HEK293 (cell line): ENCODE results near the gene NOL9.

Experiments used
- BCL11A ChIP-seq: fragments of 450-650 bp; formaldehyde crosslinking; IDR thresholded peaks from 2 replicates; pipeline ENCODE4 v1.5.1; 2016; ENCODE audit warnings: low read depth, missing biosample characterization, missing genetic modification characterization
- FEZF1 ChIP-seq: fragments of 450-650 bp; formaldehyde crosslinking; IDR thresholded peaks from 2 replicates; pipeline ENCODE4 v1.5.1; 2016; ENCODE audit warnings: missing biosample characterization, missing genetic modification characterization
- KLF8 ChIP-seq: fragments of 450-650 bp; formaldehyde crosslinking; IDR thresholded peaks from 2 replicates; pipeline ENCODE4 v1.5.1; 2016; ENCODE audit warnings: missing biosample characterization, missing genetic modification characterization
- PRDM1 ChIP-seq: fragments of 450-650 bp; formaldehyde crosslinking; IDR thresholded peaks from 2 replicates; pipeline ENCODE4; 2016; ENCODE audit warnings: missing biosample characterization, missing genetic modification characterization
- WT1 ChIP-seq: fragments of 450-650 bp; formaldehyde crosslinking; IDR thresholded peaks from 2 replicates; pipeline ENCODE4 v1.5.1; 2016; ENCODE audit warnings: missing biosample characterization, missing genetic modification characterization
- ZBTB7A ChIP-seq: fragments of 450-650 bp; formaldehyde crosslinking; IDR thresholded peaks from 2 replicates; pipeline ENCODE4 v1.5.1; 2016; ENCODE audit warnings: low read depth, missing biosample characterization, missing genetic modification characterization
- ZNF112 ChIP-seq: fragments of 450-650 bp; formaldehyde crosslinking; IDR thresholded peaks from 2 replicates; pipeline ENCODE4 v1.5.0; 2017; ENCODE audit warnings: missing biosample characterization, missing genetic modification characterization
- ZNF132 ChIP-seq: fragments of 450-650 bp; formaldehyde crosslinking; IDR thresholded peaks from 2 replicates; pipeline ENCODE4 v1.5.1; 2017; ENCODE audit warnings: missing biosample characterization, missing genetic modification characterization, borderline replicate concordance
- ZNF274 ChIP-seq, 2 experiments: fragments of 200-500 bp in 1 of 2; fragments of 450-650 bp in 1 of 2; sonication (Bioruptor generic) in 1 of 2; formaldehyde crosslinking in 1 of 2; IDR thresholded peaks; 2 replicates each; pipeline versions ENCODE4 v1.5.1 to v1.6.1; 2014 to 2016; ENCODE audit warnings: borderline replicate concordance in 1 of 2, inconsistent platforms in 1 of 2, low read length in 1 of 2, missing biosample characterization in 1 of 2, missing genetic modification characterization in 1 of 2
- ZNF311 ChIP-seq: fragments of 450-650 bp; formaldehyde crosslinking; IDR thresholded peaks from 2 replicates; pipeline ENCODE4 v1.5.1; 2017; ENCODE audit warnings: missing biosample characterization, missing genetic modification characterization, borderline replicate concordance
- ZNF335 ChIP-seq: fragments of 450-650 bp; formaldehyde crosslinking; conservative IDR thresholded peaks from 2 replicates; pipeline ENCODE4 v1.5.1; 2016; ENCODE audit warnings: missing biosample characterization, missing genetic modification characterization
- ZNF350 ChIP-seq: fragments of 450-650 bp; formaldehyde crosslinking; IDR thresholded peaks from 2 replicates; pipeline ENCODE4 v1.5.0; 2017; ENCODE audit warnings: missing biosample characterization, mild to moderate bottlenecking, missing genetic modification characterization
- ZNF404 ChIP-seq: fragments of 450-650 bp; formaldehyde crosslinking; IDR thresholded peaks from 2 replicates; pipeline ENCODE4 v1.5.1; 2017; ENCODE audit warnings: missing biosample characterization, missing genetic modification characterization
- ZNF416 ChIP-seq: fragments of 450-650 bp; formaldehyde crosslinking; IDR thresholded peaks from 2 replicates; pipeline ENCODE4 v1.5.1; 2016; ENCODE audit warnings: missing biosample characterization, missing genetic modification characterization
- ZNF473 ChIP-seq: fragments of 450-650 bp; formaldehyde crosslinking; IDR thresholded peaks from 2 replicates; pipeline ENCODE4 v1.5.1; 2017; ENCODE audit warnings: missing biosample characterization, missing genetic modification characterization
- ZNF501 ChIP-seq: fragments of 450-650 bp; formaldehyde crosslinking; IDR thresholded peaks from 2 replicates; pipeline ENCODE4 v1.5.1; 2016; ENCODE audit warnings: missing biosample characterization, missing genetic modification characterization
- ZNF521 ChIP-seq: fragments of 450-650 bp; formaldehyde crosslinking; IDR thresholded peaks from 2 replicates; pipeline ENCODE4 v1.5.1; 2017; ENCODE audit warnings: missing biosample characterization, mild to moderate bottlenecking, missing genetic modification characterization
- ZNF530 ChIP-seq: fragments of 450-650 bp; formaldehyde crosslinking; IDR thresholded peaks from 2 replicates; pipeline ENCODE4 v1.5.1; 2016; ENCODE audit warnings: low read depth, missing biosample characterization, missing genetic modification characterization
- ZNF596 ChIP-seq: fragments of 450-650 bp; IDR thresholded peaks from 2 replicates; pipeline ENCODE4 v1.5.0; 2018; ENCODE audit warnings: missing biosample characterization, mild to moderate bottlenecking, missing genetic modification characterization, moderate library complexity
- ZNF624 ChIP-seq: fragments of 450-650 bp; formaldehyde crosslinking; IDR thresholded peaks from 2 replicates; pipeline ENCODE4 v1.5.1; 2017; ENCODE audit warnings: missing biosample characterization, missing genetic modification characterization
- ZNF629 ChIP-seq: fragments of 450-650 bp; formaldehyde crosslinking; IDR thresholded peaks from 2 replicates; pipeline ENCODE4 v1.5.1; 2017; ENCODE audit warnings: missing biosample characterization, missing genetic modification characterization
- ZNF701 ChIP-seq: fragments of 450-650 bp; formaldehyde crosslinking; IDR thresholded peaks from 2 replicates; pipeline ENCODE4 v1.5.1; 2016; ENCODE audit warnings: missing biosample characterization, missing genetic modification characterization
- ZNF707 ChIP-seq: fragments of 450-650 bp; formaldehyde crosslinking; IDR thresholded peaks from 2 replicates; pipeline ENCODE4 v1.5.1; 2016; ENCODE audit warnings: missing biosample characterization, missing genetic modification characterization
- ZNF785 ChIP-seq: fragments of 450-650 bp; formaldehyde crosslinking; IDR thresholded peaks from 2 replicates; pipeline ENCODE4 v1.5.1; 2016; ENCODE audit warnings: missing biosample characterization, missing genetic modification characterization
- ZSCAN16 ChIP-seq: fragments of 450-650 bp; formaldehyde crosslinking; IDR thresholded peaks from 2 replicates; pipeline ENCODE4 v1.5.1; 2016; ENCODE audit warnings: missing biosample characterization, missing genetic modification characterization
- ZSCAN30 ChIP-seq: fragments of 450-650 bp; IDR thresholded peaks from 2 replicates; pipeline ENCODE4 v1.5.1; 2018; ENCODE audit warnings: missing biosample characterization, mild to moderate bottlenecking, missing genetic modification characterization, moderate library complexity
- ZXDB ChIP-seq: fragments of 450-650 bp; formaldehyde crosslinking; IDR thresholded peaks from 2 replicates; pipeline ENCODE4 v1.5.1; 2016; ENCODE audit warnings: missing biosample characterization, missing genetic modification characterization
- TF ChIP-seq, protein P1 (sequence below): fragments of 450-650 bp; formaldehyde crosslinking; IDR thresholded peaks from 2 replicates; pipeline ENCODE4; 2016; ENCODE audit warnings: missing biosample characterization, missing genetic modification characterization
- TF ChIP-seq, protein P2 (sequence below): fragments of 450-650 bp; formaldehyde crosslinking; conservative IDR thresholded peaks from 2 replicates; pipeline ENCODE4 v1.5.1; 2016; ENCODE audit warnings: low read depth, missing biosample characterization, missing genetic modification characterization
- TF ChIP-seq, protein P3 (sequence below): fragments of 450-650 bp; formaldehyde crosslinking; optimal IDR thresholded peaks from 2 replicates; pipeline ENCODE3; 2016; ENCODE audit warnings: missing biosample characterization, mild to moderate bottlenecking, missing genetic modification characterization
- TF ChIP-seq, protein P4 (sequence below): fragments of 450-650 bp; formaldehyde crosslinking; IDR thresholded peaks from 2 replicates; pipeline ENCODE4 v1.5.1; 2017; ENCODE audit warnings: missing biosample characterization, missing genetic modification characterization
- TF ChIP-seq, protein P5 (sequence below): fragments of 450-650 bp; formaldehyde crosslinking; IDR thresholded peaks from 2 replicates; pipeline ENCODE4 v1.5.1; 2016; ENCODE audit warnings: missing biosample characterization, missing genetic modification characterization

The NOL9 gene

DNA sequence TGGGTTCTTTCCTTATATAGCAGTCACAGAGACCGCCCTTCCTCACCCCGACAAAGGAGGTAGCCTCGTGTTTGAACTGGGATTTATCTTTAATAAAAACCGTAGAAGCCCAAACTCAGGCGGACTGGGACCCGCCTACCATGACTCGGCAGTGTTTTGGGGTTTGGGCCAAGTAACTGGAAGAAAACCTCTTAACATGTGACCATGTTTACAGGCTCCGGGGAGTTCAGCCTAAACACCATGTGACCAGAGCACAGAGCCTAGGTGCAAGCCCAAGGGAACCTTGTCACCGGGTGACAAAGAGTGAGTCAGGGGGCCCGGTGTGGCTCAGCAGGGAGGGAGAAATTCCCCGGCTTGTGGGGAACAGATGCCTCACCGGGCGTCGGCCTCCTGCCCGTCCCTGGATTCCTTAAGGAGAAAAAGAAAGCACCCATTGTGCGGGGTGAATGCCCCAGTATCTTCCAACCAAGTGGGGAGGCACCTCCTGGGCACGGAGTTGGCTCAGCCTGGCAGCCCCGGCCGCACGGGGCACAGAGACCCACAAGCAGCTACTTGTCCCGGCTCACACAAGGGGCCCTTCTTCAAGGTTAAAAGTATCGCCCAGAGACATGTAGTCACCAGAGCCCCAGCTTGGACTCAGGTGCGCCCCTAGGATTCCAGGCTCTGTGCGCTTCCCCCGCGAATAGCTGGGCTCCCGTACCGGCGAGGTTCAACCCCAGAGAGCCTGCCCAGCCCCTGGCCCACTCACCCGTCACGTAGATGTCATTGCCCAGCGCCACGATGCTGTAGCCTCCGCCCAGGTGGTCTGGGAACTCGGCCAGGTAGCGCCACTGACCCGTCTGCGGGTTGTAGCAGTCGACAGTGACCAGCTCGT lies 47.0 kb upstream of the NOL9 start (continued):
- TF ChIP-seq, protein P1, sequence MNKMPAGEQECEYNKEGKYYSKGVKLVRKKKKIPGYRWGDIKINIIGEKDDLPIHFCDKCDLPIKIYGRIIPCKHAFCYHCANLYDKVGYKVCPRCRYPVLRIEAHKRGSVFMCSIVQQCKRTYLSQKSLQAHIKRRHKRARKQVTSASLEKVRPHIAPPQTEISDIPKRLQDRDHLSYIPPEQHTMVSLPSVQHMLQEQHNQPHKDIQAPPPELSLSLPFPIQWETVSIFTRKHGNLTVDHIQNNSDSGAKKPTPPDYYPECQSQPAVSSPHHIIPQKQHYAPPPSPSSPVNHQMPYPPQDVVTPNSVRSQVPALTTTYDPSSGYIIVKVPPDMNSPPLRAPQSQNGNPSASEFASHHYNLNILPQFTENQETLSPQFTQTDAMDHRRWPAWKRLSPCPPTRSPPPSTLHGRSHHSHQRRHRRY = no peak
- TF ChIP-seq ZNF785 (tag by site-specific recombination) (no peak), KLF8 (tag by site-specific recombination) (no peak), ZNF596 (tag by site-specific recombination) (no peak), ZXDB (tag by site-specific recombination) (no peak; the same call in 1 of the 2 replicates), ZNF416 (tag by site-specific recombination) (no peak), ZNF112 (tag by site-specific recombination) (no peak), ZNF707 (tag by site-specific recombination) (no peak), ZNF629 (tag by site-specific recombination) (0 out of 2 replicates have a peak, but pooled peaks have one; percentile 35), FEZF1 (tag by site-specific recombination) (no peak), ZNF473 (tag by site-specific recombination) (no peak), WT1 (no peak), ZSCAN30 (tag by site-specific recombination) (no peak), ZNF530 (no peak), ZNF311 (no peak), BCL11A (tag by site-specific recombination) (no peak), ZBTB7A (tag by site-specific recombination) (no peak), PRDM1 (tag by site-specific recombination) (no peak), ZNF274 (IDR thresholded peaks at IDR 0.05; ENCODE audit: low read length) (no peak), ZNF274 (tag by site-specific recombination; IDR thresholded peaks at IDR 0.05; ENCODE audit: borderline replicate concordance) (no peak), ZNF521 (no peak), ZSCAN16 (tag by site-specific recombination) (no peak), ZNF701 (tag by site-specific recombination) (no peak), ZNF132 (no peak), ZNF501 (tag by site-specific recombination) (0 out of 2 replicates have a peak, but pooled peaks have one; percentile 70), ZNF350 (no peak), ZNF335 (tag by site-specific recombination) (peak; percentile 59), ZNF624 (tag by site-specific recombination) (no peak), ZNF404 (tag by site-specific recombination) (no peak)
- TF ChIP-seq, protein P2, sequence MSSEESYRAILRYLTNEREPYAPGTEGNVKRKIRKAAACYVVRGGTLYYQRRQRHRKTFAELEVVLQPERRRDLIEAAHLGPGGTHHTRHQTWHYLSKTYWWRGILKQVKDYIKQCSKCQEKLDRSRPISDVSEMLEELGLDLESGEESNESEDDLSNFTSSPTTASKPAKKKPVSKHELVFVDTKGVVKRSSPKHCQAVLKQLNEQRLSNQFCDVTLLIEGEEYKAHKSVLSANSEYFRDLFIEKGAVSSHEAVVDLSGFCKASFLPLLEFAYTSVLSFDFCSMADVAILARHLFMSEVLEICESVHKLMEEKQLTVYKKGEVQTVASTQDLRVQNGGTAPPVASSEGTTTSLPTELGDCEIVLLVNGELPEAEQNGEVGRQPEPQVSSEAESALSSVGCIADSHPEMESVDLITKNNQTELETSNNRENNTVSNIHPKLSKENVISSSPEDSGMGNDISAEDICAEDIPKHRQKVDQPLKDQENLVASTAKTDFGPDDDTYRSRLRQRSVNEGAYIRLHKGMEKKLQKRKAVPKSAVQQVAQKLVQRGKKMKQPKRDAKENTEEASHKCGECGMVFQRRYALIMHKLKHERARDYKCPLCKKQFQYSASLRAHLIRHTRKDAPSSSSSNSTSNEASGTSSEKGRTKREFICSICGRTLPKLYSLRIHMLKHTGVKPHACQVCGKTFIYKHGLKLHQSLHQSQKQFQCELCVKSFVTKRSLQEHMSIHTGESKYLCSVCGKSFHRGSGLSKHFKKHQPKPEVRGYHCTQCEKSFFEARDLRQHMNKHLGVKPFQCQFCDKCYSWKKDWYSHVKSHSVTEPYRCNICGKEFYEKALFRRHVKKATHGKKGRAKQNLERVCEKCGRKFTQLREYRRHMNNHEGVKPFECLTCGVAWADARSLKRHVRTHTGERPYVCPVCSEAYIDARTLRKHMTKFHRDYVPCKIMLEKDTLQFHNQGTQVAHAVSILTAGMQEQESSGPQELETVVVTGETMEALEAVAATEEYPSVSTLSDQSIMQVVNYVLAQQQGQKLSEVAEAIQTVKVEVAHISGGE (tag by site-specific recombination) = no peak
- TF ChIP-seq, protein P3, sequence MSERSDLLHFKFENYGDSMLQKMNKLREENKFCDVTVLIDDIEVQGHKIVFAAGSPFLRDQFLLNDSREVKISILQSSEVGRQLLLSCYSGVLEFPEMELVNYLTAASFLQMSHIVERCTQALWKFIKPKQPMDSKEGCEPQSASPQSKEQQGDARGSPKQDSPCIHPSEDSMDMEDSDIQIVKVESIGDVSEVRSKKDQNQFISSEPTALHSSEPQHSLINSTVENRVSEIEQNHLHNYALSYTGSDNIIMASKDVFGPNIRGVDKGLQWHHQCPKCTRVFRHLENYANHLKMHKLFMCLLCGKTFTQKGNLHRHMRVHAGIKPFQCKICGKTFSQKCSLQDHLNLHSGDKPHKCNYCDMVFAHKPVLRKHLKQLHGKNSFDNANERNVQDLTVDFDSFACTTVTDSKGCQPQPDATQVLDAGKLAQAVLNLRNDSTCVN (tag by site-specific recombination) = no peak
- TF ChIP-seq, protein P4, sequence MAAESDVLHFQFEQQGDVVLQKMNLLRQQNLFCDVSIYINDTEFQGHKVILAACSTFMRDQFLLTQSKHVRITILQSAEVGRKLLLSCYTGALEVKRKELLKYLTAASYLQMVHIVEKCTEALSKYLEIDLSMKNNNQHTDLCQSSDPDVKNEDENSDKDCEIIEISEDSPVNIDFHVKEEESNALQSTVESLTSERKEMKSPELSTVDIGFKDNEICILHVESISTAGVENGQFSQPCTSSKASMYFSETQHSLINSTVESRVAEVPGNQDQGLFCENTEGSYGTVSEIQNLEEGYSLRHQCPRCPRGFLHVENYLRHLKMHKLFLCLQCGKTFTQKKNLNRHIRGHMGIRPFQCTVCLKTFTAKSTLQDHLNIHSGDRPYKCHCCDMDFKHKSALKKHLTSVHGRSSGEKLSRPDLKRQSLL = no peak
- TF ChIP-seq, protein P5, sequence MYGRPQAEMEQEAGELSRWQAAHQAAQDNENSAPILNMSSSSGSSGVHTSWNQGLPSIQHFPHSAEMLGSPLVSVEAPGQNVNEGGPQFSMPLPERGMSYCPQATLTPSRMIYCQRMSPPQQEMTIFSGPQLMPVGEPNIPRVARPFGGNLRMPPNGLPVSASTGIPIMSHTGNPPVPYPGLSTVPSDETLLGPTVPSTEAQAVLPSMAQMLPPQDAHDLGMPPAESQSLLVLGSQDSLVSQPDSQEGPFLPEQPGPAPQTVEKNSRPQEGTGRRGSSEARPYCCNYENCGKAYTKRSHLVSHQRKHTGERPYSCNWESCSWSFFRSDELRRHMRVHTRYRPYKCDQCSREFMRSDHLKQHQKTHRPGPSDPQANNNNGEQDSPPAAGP = peak; percentile 57; the same call in 1 of the 2 replicates
